ENCODE data around the gene SEMA3D. TPM values are rescaled to one million over a fixed set of nuclear protein-coding genes. Genes with fewer than 3 reads are reported as not detected.

SEMA3D gene
- total RNA-seq, 1 donor from 2014 or later: 0.25 TPM

- ATAC-seq (no peak), DNase-seq (ENCODE audit: low spot score) (no peak)
These were observed 2.0 kb downstream of the SEMA3D start for GRCh38 chr7:85184599-85185423.

DNA sequence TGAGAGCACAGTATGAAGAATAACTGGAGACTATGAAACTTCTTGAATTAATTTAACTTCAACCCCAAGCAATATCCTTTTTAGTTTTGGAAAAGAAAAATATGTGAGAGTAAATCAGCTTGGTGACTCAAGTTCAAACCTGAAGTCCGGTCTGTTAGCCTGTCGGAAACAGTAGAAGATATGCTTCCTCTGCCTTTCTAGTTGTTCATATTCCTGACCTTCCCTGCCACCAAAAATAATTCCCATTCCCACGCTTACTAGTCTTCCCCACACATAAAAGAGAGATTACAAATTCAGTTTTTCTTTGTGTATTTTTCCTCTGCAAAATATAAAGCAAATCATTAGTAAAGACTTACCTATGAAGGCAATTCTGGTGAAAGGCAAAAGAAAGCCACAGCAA, 3.6 kb downstream of the SEMA3D start:
- DNase-seq (ENCODE audit: low spot score) (no peak), ATAC-seq (no peak)

- ATAC-seq: no peak
- DNase-seq (ENCODE audit: low spot score): no peak
These were observed 8.1 kb downstream of the SEMA3D start for GRCh38 chr7:85178531-85179298.

DNA sequence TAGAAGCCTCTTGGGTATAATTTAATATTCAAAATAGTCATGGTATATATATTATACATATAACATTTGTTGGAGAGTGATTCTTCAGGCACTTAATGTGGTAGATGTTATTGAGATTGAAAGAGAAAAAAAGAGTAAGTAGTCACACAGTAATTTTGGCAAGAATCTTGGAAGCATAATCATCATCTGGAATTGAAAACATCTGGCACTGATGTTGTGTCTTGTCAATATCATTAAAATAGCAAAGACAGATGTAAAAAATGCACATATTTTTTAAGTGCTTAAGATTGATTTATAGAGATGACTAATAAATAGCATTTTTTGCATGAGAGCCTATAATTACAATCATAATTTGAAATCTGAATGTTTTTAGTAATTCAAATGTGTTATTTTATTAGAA, 9.5 kb downstream of the SEMA3D start:
- no peak for DNase-seq (ENCODE audit: low spot score)
- no peak for ATAC-seq

DNA sequence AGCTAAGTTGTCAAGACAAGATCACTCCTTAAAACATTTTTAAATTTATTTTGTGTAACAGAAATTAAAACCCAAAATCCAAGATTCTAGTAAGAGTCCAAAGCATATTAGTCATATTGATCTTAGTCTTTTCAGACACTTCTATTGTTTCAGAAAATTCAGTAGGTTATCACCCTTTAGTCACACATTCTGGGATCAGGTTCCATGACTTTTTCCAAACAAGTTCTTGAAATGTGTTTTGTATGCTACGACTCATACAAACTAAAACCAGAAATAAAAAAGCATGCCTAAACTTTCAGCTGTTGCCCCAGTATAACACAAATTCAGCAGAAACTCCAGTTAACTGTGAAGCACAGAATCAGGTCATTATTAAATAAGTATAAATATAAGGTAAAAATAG, 10.7 kb downstream of the SEMA3D start:
- DNase-seq (ENCODE audit: low spot score) (no peak), ATAC-seq (no peak)

DNA sequence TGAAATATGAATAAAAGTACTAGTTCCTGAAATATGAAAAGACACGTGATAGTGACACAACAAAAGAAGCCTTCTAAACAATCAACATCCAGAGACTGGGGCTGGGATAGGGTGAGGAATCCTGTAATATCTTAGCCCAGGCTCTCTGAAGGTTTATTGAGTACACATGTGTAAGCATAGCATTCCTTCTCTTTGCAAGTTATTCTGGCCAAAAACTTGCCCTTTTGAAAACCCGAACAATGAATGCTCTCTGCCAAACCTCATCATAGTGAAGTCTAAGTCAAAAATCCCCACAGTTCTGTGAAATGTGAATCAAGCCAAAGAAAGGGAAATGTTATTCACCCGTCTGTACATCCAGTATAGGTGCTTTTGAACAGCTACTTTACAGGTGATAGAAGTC, 11.6 kb downstream of the SEMA3D start:
- DNase-seq (ENCODE audit: low spot score) (no peak), ATAC-seq (no peak)

DNA sequence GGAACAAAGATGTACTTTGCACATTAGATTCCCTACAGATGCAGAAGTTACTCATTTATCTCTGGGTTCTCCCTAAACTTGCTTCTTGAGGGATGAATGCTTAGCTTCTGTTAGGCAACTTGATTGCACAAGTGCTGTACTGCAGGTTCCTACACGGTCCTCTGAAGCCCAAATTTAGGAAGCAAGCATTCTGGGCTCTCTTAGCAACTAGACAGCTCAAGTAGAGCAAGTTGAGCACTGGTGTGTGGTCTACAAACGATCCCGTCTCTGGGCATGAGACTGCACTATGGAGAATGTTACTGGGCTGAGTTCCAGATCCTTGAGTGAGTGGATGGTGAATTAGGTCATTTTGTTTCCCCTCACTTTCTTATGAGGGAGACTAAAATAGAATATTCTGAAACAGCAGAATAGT, 14.3 kb downstream of the SEMA3D start:
- DNase-seq (ENCODE audit: low spot score) (no peak), ATAC-seq (no peak)

- no peak for DNase-seq (ENCODE audit: low spot score)
- ATAC-seq: no peak
These were observed 19.2 kb downstream of the SEMA3D start for GRCh38 chr7:85167636-85168035.

DNA sequence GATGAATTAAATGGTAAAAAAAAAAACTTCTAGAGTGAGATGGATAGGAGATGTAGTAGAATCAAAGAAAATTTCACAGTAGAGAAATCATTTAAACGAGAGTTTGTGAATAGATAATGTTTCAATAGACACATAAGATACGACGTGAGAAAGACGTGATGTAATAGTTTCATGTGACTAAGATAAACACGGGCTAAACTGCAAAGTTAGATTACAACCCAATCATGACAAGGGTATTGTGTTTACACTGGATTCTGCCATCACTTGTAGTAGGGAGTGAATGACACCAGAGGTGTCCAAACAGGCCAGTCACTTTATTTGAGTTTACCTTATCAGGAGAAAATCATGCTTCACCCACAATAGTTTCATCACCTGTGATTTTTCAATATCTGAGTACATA, 21.6 kb downstream of the SEMA3D start:
- DNase-seq (ENCODE audit: low spot score) (no peak), ATAC-seq (no peak)

- ATAC-seq: no peak
- no peak for DNase-seq (ENCODE audit: low spot score)
These were observed 22.5 kb downstream of the SEMA3D start for GRCh38 chr7:85164376-85164775.

DNA sequence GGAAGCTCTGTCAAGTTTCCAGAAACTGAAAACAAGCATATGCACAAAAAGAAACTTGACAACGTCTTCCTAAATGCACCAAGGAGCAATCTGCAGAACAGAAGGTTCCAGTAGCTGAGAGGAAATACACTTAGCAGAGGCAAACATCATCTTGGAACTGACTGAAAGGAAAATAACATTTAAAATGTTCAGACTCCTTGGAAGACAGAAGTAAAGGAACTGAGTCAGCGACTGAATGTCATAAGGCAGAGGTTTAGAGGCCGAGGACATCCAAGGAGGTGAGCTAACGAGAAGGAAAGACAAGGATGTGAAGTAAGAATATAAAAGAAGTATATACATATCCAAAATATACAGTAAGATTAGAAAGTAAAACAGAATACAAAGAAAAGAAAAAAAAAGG, 24.1 kb downstream of the SEMA3D start:
- ATAC-seq: no peak
- DNase-seq (ENCODE audit: low spot score): no peak

GRCh38 chr7:85160223-85160622, 26.6 kb downstream of the SEMA3D start:
- no peak for DNase-seq (ENCODE audit: low spot score)

DNA sequence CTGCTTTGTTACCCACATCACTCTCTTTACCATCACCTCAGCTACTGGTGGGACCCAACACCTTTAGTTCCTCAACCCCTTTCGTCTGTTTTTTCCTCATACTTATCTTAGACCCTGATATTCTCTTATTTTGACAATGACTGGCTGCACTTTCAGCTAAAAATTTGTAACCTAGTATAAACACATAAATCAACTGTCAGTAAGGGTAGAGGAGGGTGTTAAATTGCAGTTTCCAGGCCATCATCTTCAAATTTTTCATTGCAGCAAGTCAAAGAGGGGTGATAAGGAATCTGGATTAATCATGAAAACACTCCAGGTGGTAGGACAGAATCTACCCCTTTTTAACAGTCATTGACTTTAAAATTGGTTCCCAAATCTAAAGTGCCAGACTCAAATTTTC, 27.9 kb downstream of the SEMA3D start:
- DNase-seq (ENCODE audit: low spot score) (no peak), ATAC-seq (no peak)

More at GRCh38 chr7:85160223-85160622, 26.6 kb downstream of the SEMA3D start:
- no peak for ATAC-seq

GRCh38 chr7:85156661-85157208, 30.1 kb downstream of the SEMA3D start:
- DNase-seq (ENCODE audit: low spot score) (no peak), ATAC-seq (no peak)

DNA sequence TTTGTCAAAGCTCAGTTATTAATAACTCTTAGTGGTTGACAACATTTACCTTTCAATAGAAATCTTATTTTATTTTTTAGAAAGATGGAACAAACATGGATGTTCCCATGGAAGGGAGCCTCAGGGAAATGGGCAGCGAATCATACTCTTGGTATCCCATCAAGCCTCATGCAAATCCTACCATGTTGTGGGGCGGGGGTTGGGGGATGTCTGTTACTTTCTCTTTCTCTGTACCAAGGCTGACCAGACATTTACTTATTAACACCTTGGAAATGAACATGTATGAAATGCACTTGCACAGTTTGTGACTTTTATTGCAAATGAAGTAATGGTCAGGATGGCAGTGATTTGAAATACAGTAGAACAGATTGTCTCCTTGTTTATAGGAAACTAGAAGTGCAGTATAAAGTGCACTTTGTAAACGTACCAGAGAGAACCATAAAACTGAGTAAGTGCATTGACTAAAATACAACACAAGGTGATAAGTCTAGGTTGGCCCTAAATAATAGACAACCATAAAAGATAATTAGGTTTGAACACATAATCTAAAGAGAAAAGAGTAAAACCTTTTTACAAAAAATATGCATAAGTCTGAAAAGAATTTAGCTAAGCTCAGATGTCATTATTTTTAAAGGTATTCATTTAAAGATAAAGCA, 32.4 kb downstream of the SEMA3D start:
- DNase-seq (ENCODE audit: low spot score): no peak
- ATAC-seq: no peak

- ATAC-seq: no peak
- no peak for DNase-seq (ENCODE audit: low spot score)
These were observed 33.1 kb downstream of the SEMA3D start for GRCh38 chr7:85153715-85154114.

GRCh38 chr7:85150624-85151023, 36.2 kb downstream of the SEMA3D start:
- DNase-seq (ENCODE audit: low spot score) (no peak), ATAC-seq (no peak)

DNA sequence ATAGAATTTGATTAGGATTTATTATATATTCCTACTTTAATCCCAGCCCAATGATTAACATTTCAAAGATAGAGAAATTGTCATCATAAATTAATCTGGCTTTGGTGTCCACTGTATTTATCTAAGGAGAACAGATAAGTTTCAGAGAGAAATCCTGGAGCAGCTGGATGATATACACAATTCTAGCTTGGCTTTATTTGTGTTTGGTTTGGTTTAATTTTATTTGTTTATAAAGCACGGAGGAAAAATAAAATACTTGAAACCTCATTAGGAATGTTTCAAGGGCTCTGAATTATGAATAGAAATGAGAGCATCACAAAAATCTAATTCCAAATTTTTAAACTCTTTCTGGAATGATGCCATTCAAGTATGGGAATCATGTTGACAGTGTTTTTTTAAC, 42.1 kb downstream of the SEMA3D start:
- ATAC-seq (no peak), DNase-seq (ENCODE audit: low spot score) (no peak)

- DNase-seq (ENCODE audit: low spot score) (no peak), ATAC-seq (no peak)
These were observed 50.9 kb downstream of the SEMA3D start for GRCh38 chr7:85135977-85136376.

GRCh38 chr7:85133560-85133959, 53.3 kb downstream of the SEMA3D start:
- DNase-seq (ENCODE audit: low spot score): no peak
- no peak for ATAC-seq

GRCh38 chr7:85133006-85133405, 53.9 kb downstream of the SEMA3D start:
- ATAC-seq (no peak), DNase-seq (ENCODE audit: low spot score) (no peak)

Data from left lobe of liver (tissue), 2 donors.